Neuronal stem cell (in vitro differentiated cells): ENCODE data around the gene PTPRJ. TPM values are rescaled to one million over a fixed set of nuclear protein-coding genes. Genes with fewer than 3 reads are reported as not detected.
A peak's percentile ranks its signal among the peaks of the same experiment; 100 is the strongest.
"Not testable (repeated sequence)": the region's sequence is repeated elsewhere in the genome, so short reads cannot be mapped to it uniquely, and the experiment has no call there.

ENCODE experiments used
- DNase-seq: peaks from one replicate; pipeline ENCODE4 v3.0.0-alpha.2; 2013; ENCODE audit warnings: low spot score
- H2AFZ ChIP-seq: one replicate; pipeline ENCODE4 v1.6.1; 2013; ENCODE audit warnings: mild to moderate bottlenecking, low read length, inconsistent platforms
- H2AK5ac ChIP-seq: 2 replicates; pipeline ENCODE4 v1.6.1; 2013; ENCODE audit warnings: low read depth, mild to moderate bottlenecking, inconsistent platforms, low read length, moderate library complexity, mixed read lengths
- H2BK120ac ChIP-seq: 2 replicates; pipeline ENCODE4 v1.6.1; 2013; ENCODE audit warnings: low read depth, mild to moderate bottlenecking, inconsistent platforms, low read length, moderate library complexity, mixed read lengths
- H2BK12ac ChIP-seq: one replicate; pipeline ENCODE4 v1.6.1; 2013; ENCODE audit warnings: low read length, inconsistent platforms
- H2BK15ac ChIP-seq: 2 replicates; pipeline ENCODE4 v1.6.1; 2013; ENCODE audit warnings: mild to moderate bottlenecking, low read length, inconsistent platforms, mixed read lengths
- H2BK5ac ChIP-seq: one replicate; pipeline ENCODE4 v1.6.1; 2013; ENCODE audit warnings: inconsistent platforms, mild to moderate bottlenecking, low read length, moderate library complexity
- H3K14ac ChIP-seq: one replicate; pipeline ENCODE4 v1.6.1; 2013; ENCODE audit warnings: low read length, inconsistent platforms
- H3K18ac ChIP-seq: 2 replicates; pipeline ENCODE4 v1.6.1; 2013; ENCODE audit warnings: low read length, inconsistent platforms
- H3K23ac ChIP-seq: 2 replicates; pipeline ENCODE4 v1.6.1; 2013; ENCODE audit warnings: low read depth, mild to moderate bottlenecking, mixed read lengths, low read length, inconsistent platforms; ENCODE audit not compliant: poor library complexity
- H3K27ac ChIP-seq: replicated peaks from 3 replicates; pipeline ENCODE4 v1.5.1; 2013; ENCODE audit warnings: low read length, inconsistent platforms
- H3K27me3 ChIP-seq, 3 experiments: 2 replicates each; pipeline ENCODE4 v1.6.1; 2013; ENCODE audit warnings: low read length in 3 of 3, mild to moderate bottlenecking in 2 of 3, inconsistent platforms in 1 of 3, low read depth in 1 of 3, mixed read lengths in 1 of 3, moderate library complexity in 1 of 3; ENCODE audit not compliant: control insufficient read depth in 3 of 3, insufficient read depth in 3 of 3
- H3K36me3 ChIP-seq, 2 donors: replicated peaks in 1 of 2; 2 replicates each; pipeline ENCODE4 v1.6.1; 2013; ENCODE audit warnings: low read length in 2 of 2; ENCODE audit not compliant: control insufficient read depth in 2 of 2, insufficient read depth in 2 of 2
- H3K4ac ChIP-seq: 2 replicates; pipeline ENCODE4 v1.6.1; 2013; ENCODE audit warnings: inconsistent platforms, mild to moderate bottlenecking, low read length, moderate library complexity
- H3K4me1 ChIP-seq, 2 donors: 1 replicate in 1 of 2; 2 replicates in 1 of 2; pipeline ENCODE4 v1.6.1; 2013; ENCODE audit warnings: low read length in 2 of 2, low read depth in 1 of 2; ENCODE audit not compliant: control insufficient read depth in 2 of 2, insufficient read depth in 1 of 2
- H3K4me2 ChIP-seq: one replicate; pipeline ENCODE4 v1.6.1; 2013; ENCODE audit warnings: mild to moderate bottlenecking, low read length, inconsistent platforms; ENCODE audit not compliant: insufficient read depth, poor library complexity, severe bottlenecking
- H3K4me3 ChIP-seq, 2 donors: 2 replicates each; pipeline ENCODE4 v1.5.1; 2013; ENCODE audit warnings: low read length in 2 of 2, mild to moderate bottlenecking in 2 of 2, inconsistent platforms in 1 of 2, moderate library complexity in 1 of 2
- H3K79me1 ChIP-seq: one replicate; pipeline ENCODE4 v1.6.1; 2013; ENCODE audit warnings: low read depth, mild to moderate bottlenecking, inconsistent platforms, low read length, moderate library complexity
- H3K9ac ChIP-seq: one replicate; pipeline ENCODE4 v1.6.1; 2013; ENCODE audit warnings: mild to moderate bottlenecking, low read depth, low read length, inconsistent platforms; ENCODE audit not compliant: poor library complexity
- H3K9me3 ChIP-seq, 2 donors: replicated peaks in 1 of 2; 2 replicates each; pipeline versions ENCODE3 to v1.6.1; 2013; ENCODE audit warnings: low read length in 2 of 2, mild to moderate bottlenecking in 2 of 2, inconsistent platforms in 1 of 2, low read depth in 1 of 2, mixed read lengths in 1 of 2, moderate library complexity in 1 of 2; ENCODE audit not compliant: control insufficient read depth in 2 of 2, insufficient read depth in 1 of 2
- H4K8ac ChIP-seq: one replicate; pipeline ENCODE4 v1.6.1; 2013; ENCODE audit warnings: low read depth, mild to moderate bottlenecking, inconsistent platforms, low read length, moderate library complexity
- H4K91ac ChIP-seq: one replicate; pipeline ENCODE4 v1.6.1; 2013; ENCODE audit warnings: low read length, low read depth, mild to moderate bottlenecking, inconsistent platforms; ENCODE audit not compliant: poor library complexity
- WGBS, 2 donors: extraction: QIAGEN DNeasy Blood & Tissue Kit; methylation state at CpG; one replicate each; pipeline ENCODE4 v1.1.7; 2013; ENCODE audit warnings: missing lambda C conversion rate in 2 of 2, mixed read lengths in 1 of 2; ENCODE audit not compliant: insufficient read length in 2 of 2, insufficient replicate concordance in 1 of 2; ENCODE audit errors: extremely low coverage in 2 of 2; 5-methylcytosine and 5-hydroxymethylcytosine counted together
- polyA plus RNA-seq, 2 experiments: library from polyadenylated mRNA; stranded (reverse); fragments of 200-250 nt; gene quantifications; one replicate each; pipeline ENCODE4 v1.2.3, GENCODE V29; 2013

The PTPRJ gene
- 12.6 TPM for polyA plus RNA-seq (2013, experiment 1 of 2)
- 12.9 TPM for polyA plus RNA-seq (2013, experiment 2 of 2)

GRCh38 chr11:47980088-47980906, at the start of gene PTPRJ:
TSS of gene PTPRJ (plus strand) at chr11:47980559. CDS start at chr11:47980913, 354 bp downstream.
- Histone ChIP-seq H3K4me2 (peak within 1 kb of the TSS; percentile 67), H3K23ac (peak within 1 kb of the TSS; percentile 50), H3K4me3 (peak within 1 kb of the TSS; percentile 67 to 94), H4K8ac (no peak within 1 kb of the TSS), H3K14ac (peak within 1 kb of the TSS; percentile 92), H2AK5ac (peak within 1 kb of the TSS; percentile 58), H4K91ac (peak within 1 kb of the TSS; percentile 77), H3K18ac (peak within 1 kb of the TSS; percentile 100), H3K27ac (peak within 1 kb of the TSS; percentile 80), H3K4me1 (peaks cover 14 to 19% of the 10 kb centered on the region in 2 donors), H2BK15ac (peak within 1 kb of the TSS; percentile 96), H2BK5ac (peak within 1 kb of the TSS; percentile 80), H3K9ac (peak within 1 kb of the TSS; percentile 93), H3K27me3 (no peaks in the 10 kb centered on the region), H2BK12ac (peak within 1 kb of the TSS; percentile 80), H3K79me1 (no peaks in the 10 kb centered on the region), H3K36me3 (peaks cover 0 to 1% of the 10 kb centered on the region in 2 donors), H3K9me3 (no peaks in the 10 kb centered on the region), H2AFZ (peak within 1 kb of the TSS; percentile 96), H2BK120ac (peak within 1 kb of the TSS; percentile 95), H3K4ac (peak within 1 kb of the TSS; percentile 24)
- DNase-seq = peak; percentile 74
- WGBS, 2 donors = no CpG with 5 or more reads among the region's 111 CpGs

GRCh38 chr11:47932544-47932943, 47.8 kb upstream of the PTPRJ start:
- DNase-seq = no peak
- Histone ChIP-seq H3K18ac (no peak overlapping the region), H2BK15ac (no peak overlapping the region), H2BK120ac (no peak overlapping the region), H3K27me3 (no peaks in the 10 kb centered on the region), H3K79me1 (no peaks in the 10 kb centered on the region), H3K27ac (no peak overlapping the region), H3K23ac (no peak overlapping the region), H3K4me1 (peaks cover 0 to 5% of the 10 kb centered on the region in 2 donors), H3K4ac (no peak overlapping the region), H3K9me3 (no peaks in the 10 kb centered on the region), H3K14ac (no peak overlapping the region), H3K9ac (no peak overlapping the region), H3K4me3 (no peak overlapping the region), H3K4me2 (no peak overlapping the region), H2AK5ac (no peak overlapping the region), H4K91ac (no peak overlapping the region), H2BK12ac (no peak overlapping the region), H2BK5ac (no peak overlapping the region), H2AFZ (no peak overlapping the region), H4K8ac (no peak overlapping the region), H3K36me3 (no peaks in the 10 kb centered on the region)

GRCh38 chr11:47933797-47934196, 46.6 kb upstream of the PTPRJ start:
- H3K27ac ChIP-seq, H3K36me3 ChIP-seq, H2AFZ ChIP-seq, H3K14ac ChIP-seq, H3K9me3 ChIP-seq, H3K9ac ChIP-seq, H2BK120ac ChIP-seq, H3K4ac ChIP-seq, H3K18ac ChIP-seq, H4K91ac ChIP-seq, H3K27me3 ChIP-seq, H3K4me3 ChIP-seq, H2BK15ac ChIP-seq, H2BK5ac ChIP-seq, H2BK12ac ChIP-seq, H3K23ac ChIP-seq, H2AK5ac ChIP-seq, H4K8ac ChIP-seq, H3K4me1 ChIP-seq, H3K79me1 ChIP-seq, DNase-seq, H3K4me2 ChIP-seq: not testable (repeated sequence)
- WGBS, 2 donors = no CpG with 5 or more reads among the region's 12 CpGs

- H3K14ac ChIP-seq = no peak overlapping the region
- WGBS, 2 donors = no CpG with 5 or more reads among the region's 7 CpGs
- no peak overlapping the region for H3K18ac ChIP-seq
These were observed 41.4 kb upstream of the PTPRJ start for GRCh38 chr11:47938791-47939560.

More at GRCh38 chr11:47938791-47939560, 41.4 kb upstream of the PTPRJ start:
- Histone ChIP-seq H3K27me3 (no peaks in the 10 kb centered on the region), H3K4me3 (no peak overlapping the region), H2BK12ac (no peak overlapping the region), H4K91ac (no peak overlapping the region), H3K23ac (no peak overlapping the region), H3K9ac (no peak overlapping the region), H2BK15ac (no peak overlapping the region), H2AK5ac (no peak overlapping the region), H3K9me3 (no peaks in the 10 kb centered on the region), H2BK5ac (no peak overlapping the region), H3K36me3 (no peaks in the 10 kb centered on the region), H3K4me2 (no peak overlapping the region), H3K4ac (no peak overlapping the region), H3K4me1 (peaks cover under 1 to 8% of the 10 kb centered on the region in 2 donors), H2BK120ac (no peak overlapping the region), H2AFZ (no peak overlapping the region), H4K8ac (no peak overlapping the region), H3K27ac (peak overlapping the region; percentile 19), H3K79me1 (no peaks in the 10 kb centered on the region)
- no peak for DNase-seq
